ENCODE results near the gene FHL3. TPM values are rescaled to one million over a fixed set of nuclear protein-coding genes. Genes with fewer than 3 reads are reported as not detected.

FHL3 gene
- total and polyA plus RNA-seq, 2 of the 4 experiments (the other 2 are of a cell fraction), result 11.5 to 27.1 TPM

DNA sequence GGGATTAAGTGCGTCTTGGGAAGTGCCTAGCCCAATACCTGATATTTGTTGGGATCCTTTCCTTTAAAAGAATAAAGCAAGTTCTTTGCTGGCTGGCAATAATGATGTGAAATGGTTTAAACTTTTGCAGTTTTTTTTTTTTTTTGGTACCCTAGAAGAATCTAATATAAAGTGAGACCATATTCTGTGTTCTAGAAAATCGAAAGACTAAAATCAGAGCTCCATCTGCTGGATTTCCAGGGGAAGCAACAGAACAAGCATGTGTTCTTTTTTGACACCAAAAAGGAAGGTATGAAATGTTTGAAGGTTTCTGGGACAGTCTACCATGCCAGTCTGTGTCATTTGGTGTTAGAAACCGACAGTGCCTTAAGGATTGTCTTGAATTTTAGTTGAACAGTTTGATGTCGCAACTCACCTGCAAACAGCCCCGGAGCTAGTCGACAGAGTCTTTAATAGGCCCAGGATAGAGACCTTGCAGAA lies 13.6 kb upstream of the FHL3 start:
- H3K4me2 ChIP-seq (ENCODE audit: low read depth, low read length), result no peak overlapping the region
- peaks cover 27 to 51% of the 10 kb centered on the region in 2 experiments for H3K79me1 ChIP-seq (ENCODE audit: low read depth in 1 of 2, low read length in 2 of 2)
- H3K9ac ChIP-seq (ENCODE audit: low read depth, low read length), result no peak overlapping the region
- no peak overlapping the region for H3K4ac ChIP-seq (ENCODE audit: low read depth, low read length)
- H3K27me3 ChIP-seq (ENCODE audit: control insufficient read depth, insufficient read depth, low read length), result no peaks in the 10 kb centered on the region
- no peak overlapping the region for H2AFZ ChIP-seq (replicated peaks; ENCODE audit: low read length, poor library complexity)
- peaks cover 9% of the 10 kb centered on the region for H3K4me1 ChIP-seq (ENCODE audit: control insufficient read depth, insufficient read depth, low read length)
- H4K8ac ChIP-seq (ENCODE audit: low read depth in 2 of 2, low read length in 2 of 2), result no peak overlapping the region
- H2BK5ac ChIP-seq (ENCODE audit: low read depth, low read length, poor library complexity, severe bottlenecking), result no peak overlapping the region
- in situ Hi-C loops (cut with MboI; ENCODE audit: low sequenced_read_pairs), result loop anchor here (25.0 kb wide), 3 partner anchors 432 to 1557 kb away; partner anchors contain the start of genes GNL2, MRPS15 and OSCP1
- H3K18ac ChIP-seq (ENCODE audit: low read depth, low read length), result no peak overlapping the region
- no peaks in the 10 kb centered on the region for H3K9me3 ChIP-seq (ENCODE audit: control insufficient read depth, insufficient read depth, low read length)
- no peak overlapping the region for H4K5ac ChIP-seq (ENCODE audit: low read depth, low read length)
- H3K23ac ChIP-seq (ENCODE audit: low read depth, low read length), result no peak overlapping the region
- dilution Hi-C loops (cut with HindIII; ENCODE audit: low sequenced_read_pairs, unreplicated experiment), result no loop called here
- H3K4me3 ChIP-seq (ENCODE audit: insufficient read depth, low read depth, low read length), result no peak overlapping the region
- DNase-seq, result peak; percentile 60
- no peak overlapping the region for H4K91ac ChIP-seq (ENCODE audit: insufficient read depth, low read depth, low read length)
- peak; percentile 60 for TF ChIP-seq SMC3 (IDR thresholded peaks at IDR 0.05; ENCODE audit: low read depth, low read length)
- no peak for TF ChIP-seq ELK1 (IDR thresholded peaks at IDR 0.05; ENCODE audit: borderline replicate concordance, low read depth, low read length)
- TF ChIP-seq RAD21 (IDR thresholded peaks at IDR 0.05; ENCODE audit: low read length), result peak; percentile 72
- peak; percentile 60 for TF ChIP-seq CEBPB (IDR thresholded peaks at IDR 0.05; ENCODE audit: low read depth, low read length)
- no peak for TF ChIP-seq MAFK (IDR thresholded peaks at IDR 0.05; ENCODE audit: low read depth, low read length)
- TF ChIP-seq RCOR1 (IDR thresholded peaks at IDR 0.05; ENCODE audit: insufficient replicate concordance, low read length), result no peak
- TF ChIP-seq RFX5 (IDR thresholded peaks at IDR 0.05; ENCODE audit: low read depth, low read length), result no peak
- TF ChIP-seq CHD1 (IDR thresholded peaks at IDR 0.05; ENCODE audit: low read depth, low read length), result no peak
- no peak for TF ChIP-seq BHLHE40 (IDR thresholded peaks at IDR 0.05; ENCODE audit: low read depth, low read length)
- TF ChIP-seq, protein P1, sequence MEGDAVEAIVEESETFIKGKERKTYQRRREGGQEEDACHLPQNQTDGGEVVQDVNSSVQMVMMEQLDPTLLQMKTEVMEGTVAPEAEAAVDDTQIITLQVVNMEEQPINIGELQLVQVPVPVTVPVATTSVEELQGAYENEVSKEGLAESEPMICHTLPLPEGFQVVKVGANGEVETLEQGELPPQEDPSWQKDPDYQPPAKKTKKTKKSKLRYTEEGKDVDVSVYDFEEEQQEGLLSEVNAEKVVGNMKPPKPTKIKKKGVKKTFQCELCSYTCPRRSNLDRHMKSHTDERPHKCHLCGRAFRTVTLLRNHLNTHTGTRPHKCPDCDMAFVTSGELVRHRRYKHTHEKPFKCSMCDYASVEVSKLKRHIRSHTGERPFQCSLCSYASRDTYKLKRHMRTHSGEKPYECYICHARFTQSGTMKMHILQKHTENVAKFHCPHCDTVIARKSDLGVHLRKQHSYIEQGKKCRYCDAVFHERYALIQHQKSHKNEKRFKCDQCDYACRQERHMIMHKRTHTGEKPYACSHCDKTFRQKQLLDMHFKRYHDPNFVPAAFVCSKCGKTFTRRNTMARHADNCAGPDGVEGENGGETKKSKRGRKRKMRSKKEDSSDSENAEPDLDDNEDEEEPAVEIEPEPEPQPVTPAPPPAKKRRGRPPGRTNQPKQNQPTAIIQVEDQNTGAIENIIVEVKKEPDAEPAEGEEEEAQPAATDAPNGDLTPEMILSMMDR (conservative IDR thresholded peaks at IDR 0.05; ENCODE audit: low read depth, low read length), result peak; percentile 81
- CTCF ChIA-PET, result interaction anchor here (0.7 to 1.2 kb wide), 5 partner anchors 9 to 258 kb away, joined by 3 to 6 read pairs (median 4); partner anchors contain the start of gene SF3A3
- no peak overlapping the region for H2AK5ac ChIP-seq (ENCODE audit: low read depth, low read length)
- H2BK15ac ChIP-seq (ENCODE audit: low read depth, low read length), result no peak overlapping the region
- H3K14ac ChIP-seq (replicated peaks; ENCODE audit: low read depth, low read length), result no peak overlapping the region
- H3K9me1 ChIP-seq (ENCODE audit: insufficient read depth, low read length), result no peaks in the 10 kb centered on the region
- POLR2A ChIA-PET (ENCODE audit: unreplicated experiment), result interaction anchor here (0.6 kb wide), 1 partner anchor 102 kb away, joined by 9 read pairs; no protein-coding TSS in a partner anchor
- no TSS peak for BruUV-seq (replicated peaks)
- H2BK20ac ChIP-seq (ENCODE audit: low read depth, low read length), result no peak overlapping the region
- 0 out of 2 replicates have a peak, but pooled peaks cover 12% of the 10 kb centered on the region for H4K20me1 ChIP-seq (ENCODE audit: insufficient read depth, low read length)
- intact Hi-C loops (cut with micrococcal nuclease), result loop anchor here (1.0 to 2.0 kb wide), 2 partner anchors 29 to 816 kb away; partner anchors contain the start of gene SF3A3
- 43% methylated on average over 1 of the region's 6 CpGs; no CpG with 5 or more reads in 1 of the 2 experiments for WGBS, 2 experiments (ENCODE audit: extremely low coverage in 2 of 2, insufficient read length in 1 of 2)
- H3K56ac ChIP-seq (ENCODE audit: extremely low read depth, insufficient read depth, low read length), result no peak overlapping the region
- H2AK9ac ChIP-seq (replicated peaks; ENCODE audit: low read depth, low read length, poor library complexity), result no peak overlapping the region
- peak; percentile 50 for ATAC-seq (ENCODE audit: low read depth)
- peak overlapping the region; percentile 25; the same call in 1 of the 2 replicates for H3K27ac ChIP-seq (ENCODE audit: insufficient read depth, low read length)
- H3K36me3 ChIP-seq (ENCODE audit: control insufficient read depth, insufficient read depth, low read length), result peaks cover 34% of the 10 kb centered on the region
- no peak overlapping the region for H2BK120ac ChIP-seq (ENCODE audit: low read depth, low read length)

Data from IMR-90 (cell line).